NCI-H146 treated with DMSO at 0.1 percent for 48 hours (cell line): ENCODE results near the gene TNFAIP8L3.
A peak's percentile ranks its signal among the peaks of the same experiment; 100 is the strongest.

Experiments
- DNase-seq: peaks from one replicate; lab custom pipeline; 2025; ENCODE audit not compliant: unreplicated experiment; lab: John Stamatoyannopoulos, UW

TNFAIP8L3 gene

GRCh38 chr15:51062736-51063135 is 32.0 kb downstream of the TNFAIP8L3 start:
- no peak for DNase-seq

- DNase-seq, result no peak
Observed at GRCh38 chr15:51060030-51060673, 34.6 kb downstream of the TNFAIP8L3 start.

GRCh38 chr15:51054535-51054934 is 40.2 kb downstream of the TNFAIP8L3 start:
- no peak for DNase-seq

GRCh38 chr15:51053571-51053970 is 41.1 kb downstream of the TNFAIP8L3 start:
- no peak for DNase-seq

- DNase-seq, result no peak
Observed at GRCh38 chr15:51051776-51052175, 42.9 kb downstream of the TNFAIP8L3 start.

GRCh38 chr15:51049081-51049480 is 45.6 kb downstream of the TNFAIP8L3 start:
- DNase-seq, result no peak

- DNase-seq, result no peak
Observed at GRCh38 chr15:51048308-51048707, 46.4 kb downstream of the TNFAIP8L3 start.

- no peak for DNase-seq
Observed at GRCh38 chr15:51046799-51047449, 47.8 kb downstream of the TNFAIP8L3 start.

GRCh38 chr15:51046016-51046415 is 48.7 kb downstream of the TNFAIP8L3 start:
- DNase-seq, result no peak

GRCh38 chr15:51044037-51044727 is 50.5 kb downstream of the TNFAIP8L3 start:
- peak; percentile 45 for DNase-seq

GRCh38 chr15:51038974-51039319 is 55.8 kb downstream of the TNFAIP8L3 start:
- no peak for DNase-seq

GRCh38 chr15:51038162-51038973 is 56.3 kb downstream of the TNFAIP8L3 start:
- peak; percentile 5 for DNase-seq

- DNase-seq, result peak; percentile 5
Observed at GRCh38 chr15:51037474-51037873, 57.2 kb downstream of the TNFAIP8L3 start.

- DNase-seq, result no peak
Observed at GRCh38 chr15:51030649-51031316, 63.9 kb downstream of the TNFAIP8L3 start.

GRCh38 chr15:51025454-51025846 is 69.3 kb downstream of the TNFAIP8L3 start:
- DNase-seq, result no peak

- no peak for DNase-seq
Observed at GRCh38 chr15:51024735-51025453, 69.8 kb downstream of the TNFAIP8L3 start.

GRCh38 chr15:51023499-51023898 is 71.2 kb downstream of the TNFAIP8L3 start:
- DNase-seq, result no peak

- DNase-seq, result no peak
Observed at GRCh38 chr15:51022206-51022605, 72.5 kb downstream of the TNFAIP8L3 start.

- DNase-seq, result no peak
Observed at GRCh38 chr15:51016615-51017014, 78.1 kb downstream of the TNFAIP8L3 start.

GRCh38 chr15:51011212-51011611 is 83.5 kb downstream of the TNFAIP8L3 start:
- DNase-seq, result no peak
